ENCODE results near the gene MSMP. TPM values are rescaled to one million over a fixed set of nuclear protein-coding genes. Genes with fewer than 3 reads are reported as not detected.

The MSMP gene
- total RNA-seq, 1 donor from 2014 or later, result 60.9 TPM

DNA sequence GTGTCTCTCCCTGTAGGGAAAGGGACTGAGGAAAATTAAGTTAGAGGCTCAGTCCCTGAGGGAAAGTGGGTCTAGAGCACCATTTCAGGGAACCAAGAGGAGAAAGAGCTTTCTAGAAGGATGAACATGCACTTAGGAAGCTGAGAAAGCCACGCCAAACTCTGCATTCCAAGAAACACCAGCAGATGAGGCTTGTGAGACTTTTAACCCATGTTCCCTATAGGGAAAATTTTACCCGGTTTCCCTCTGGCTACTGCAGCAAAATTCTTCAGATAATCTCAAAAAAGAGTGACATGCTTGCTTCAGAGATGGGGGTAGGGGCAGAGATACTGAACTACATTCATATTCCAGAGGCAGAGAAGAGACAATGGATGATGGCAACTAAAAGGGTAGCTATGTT is 30.6 kb downstream of the MSMP start:
- DNase-seq (ENCODE audit: low read depth in 2 of 2), result no peak

DNA sequence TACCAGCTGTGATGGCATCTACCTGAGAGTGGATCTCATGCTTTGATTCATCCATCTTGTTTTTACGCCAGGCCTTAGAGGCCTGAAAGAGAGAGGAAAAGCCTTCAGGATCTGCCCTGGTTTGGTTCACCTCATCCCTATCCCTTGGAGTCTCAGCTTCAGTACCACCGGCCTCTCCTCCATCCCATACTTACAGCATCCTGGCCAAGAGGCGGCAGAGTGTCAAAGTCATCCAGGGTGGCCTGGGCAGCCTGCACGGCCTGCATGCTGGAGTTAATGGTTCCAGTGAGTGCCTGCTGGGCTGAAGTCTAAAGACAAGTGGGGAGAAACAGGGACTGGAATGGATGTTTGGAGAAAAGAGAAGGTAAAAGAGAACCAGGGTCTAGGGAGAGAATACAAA is 34.5 kb downstream of the MSMP start:
- DNase-seq (ENCODE audit: low read depth in 2 of 2), result no peak

GRCh38 chr9:35718721-35719511 is 35.2 kb downstream of the MSMP start:
- no peak for DNase-seq (ENCODE audit: low read depth in 2 of 2)

DNA sequence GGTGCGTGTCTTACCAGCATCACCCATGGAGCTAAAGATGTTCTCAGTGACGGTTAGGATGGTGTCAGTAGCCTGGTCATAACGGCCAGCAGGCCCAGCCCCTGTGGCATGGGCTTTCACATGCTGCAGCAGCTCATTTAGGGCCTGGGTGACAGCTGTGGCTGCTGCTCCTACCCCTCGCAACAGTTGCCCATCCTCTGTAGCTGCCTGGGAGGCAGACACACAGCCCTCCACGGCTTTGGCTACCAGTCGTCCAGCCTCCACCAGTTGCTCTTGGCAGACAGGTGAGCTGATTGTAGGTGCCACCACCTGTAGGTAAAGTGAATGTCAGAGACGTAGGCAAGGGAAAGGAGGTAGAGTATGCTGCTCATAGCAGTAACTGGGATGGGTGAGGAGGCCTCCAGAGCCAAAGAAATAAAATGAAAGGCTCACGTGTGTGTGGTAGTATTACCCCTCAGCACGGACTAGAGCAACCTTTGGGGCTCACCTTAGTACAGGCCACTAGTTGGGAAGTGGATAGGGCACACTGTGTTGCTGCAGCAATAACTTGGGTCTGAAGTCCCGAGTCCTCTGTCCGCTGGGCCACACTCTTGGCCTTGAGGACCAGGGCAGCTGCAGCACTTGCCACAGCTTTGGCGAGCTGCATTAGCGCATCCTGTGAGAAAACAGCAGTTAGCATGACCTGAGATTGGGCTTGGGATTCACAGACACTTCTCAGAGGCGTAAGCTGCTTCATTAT is 36.8 kb downstream of the MSMP start:
- no peak for DNase-seq (ENCODE audit: low read depth in 2 of 2)

DNA sequence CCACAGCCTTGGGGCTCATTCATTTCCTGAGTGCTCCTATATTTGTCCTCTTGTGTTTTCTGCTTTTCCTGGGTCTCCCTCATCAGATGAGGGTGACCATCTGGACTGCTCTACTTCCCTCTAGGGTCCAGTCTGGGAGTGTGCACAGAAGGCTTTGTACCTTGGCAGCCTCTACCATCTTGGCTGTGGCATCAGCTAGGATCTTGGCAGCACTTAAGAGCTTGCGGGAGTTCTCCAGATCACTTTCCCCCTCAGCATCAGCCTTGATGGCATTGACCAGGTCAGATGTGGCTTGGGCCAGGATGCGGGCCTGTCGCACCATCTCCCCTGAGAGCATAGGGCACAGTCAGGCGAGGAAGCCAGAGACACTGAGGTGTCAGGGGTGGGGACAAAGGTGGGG is 37.8 kb downstream of the MSMP start:
- no peak for DNase-seq (ENCODE audit: low read depth in 2 of 2)

DNA sequence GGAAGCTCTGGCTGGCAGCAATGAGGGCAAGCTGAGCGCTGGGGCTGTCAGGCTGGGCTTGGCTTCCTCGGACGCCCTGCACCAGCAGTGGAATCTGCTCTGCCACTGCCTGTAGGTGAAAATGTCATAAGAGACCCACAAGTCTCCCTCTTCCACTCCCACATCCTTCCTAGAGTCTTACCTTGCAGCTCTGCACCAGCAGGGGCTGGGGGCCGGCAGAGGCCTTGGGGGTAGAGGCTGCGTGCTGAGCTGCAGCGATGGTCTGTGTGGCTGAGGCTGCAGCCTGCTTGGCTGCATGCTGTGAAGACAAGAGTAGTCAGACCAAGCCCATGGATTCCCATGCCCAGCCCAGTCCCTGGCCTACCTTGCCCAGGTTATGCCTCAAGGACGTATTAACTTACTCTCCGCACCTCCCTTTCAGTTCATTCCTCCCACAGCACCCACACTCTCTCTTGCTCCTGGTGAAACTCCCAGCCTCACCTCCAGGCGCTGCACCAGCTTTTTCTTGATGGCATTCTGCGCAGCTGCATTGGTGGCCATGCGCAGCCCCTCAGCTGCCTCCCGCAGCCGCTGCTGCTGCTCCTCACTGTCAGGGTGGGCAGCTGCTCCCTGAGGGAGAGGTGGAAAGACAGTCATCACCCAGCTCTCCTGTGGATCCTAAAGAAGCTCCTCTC is 39.4 kb downstream of the MSMP start:
- no peak for DNase-seq (ENCODE audit: low read depth in 2 of 2)

GRCh38 chr9:35714123-35714522 is 40.0 kb downstream of the MSMP start:
- no peak for DNase-seq (ENCODE audit: low read depth in 2 of 2)

- no peak for DNase-seq (ENCODE audit: low read depth in 2 of 2)
Measured at GRCh38 chr9:35713578-35713977, 40.5 kb downstream of the MSMP start.

GRCh38 chr9:35712762-35713400 is 41.2 kb downstream of the MSMP start:
- DNase-seq (ENCODE audit: low read depth in 2 of 2), result no peak

- no peak for DNase-seq (ENCODE audit: low read depth in 2 of 2)
Measured at GRCh38 chr9:35711501-35712428, 42.3 kb downstream of the MSMP start.

GRCh38 chr9:35710818-35711500 is 43.1 kb downstream of the MSMP start:
- no peak for DNase-seq (ENCODE audit: low read depth in 2 of 2)

DNA sequence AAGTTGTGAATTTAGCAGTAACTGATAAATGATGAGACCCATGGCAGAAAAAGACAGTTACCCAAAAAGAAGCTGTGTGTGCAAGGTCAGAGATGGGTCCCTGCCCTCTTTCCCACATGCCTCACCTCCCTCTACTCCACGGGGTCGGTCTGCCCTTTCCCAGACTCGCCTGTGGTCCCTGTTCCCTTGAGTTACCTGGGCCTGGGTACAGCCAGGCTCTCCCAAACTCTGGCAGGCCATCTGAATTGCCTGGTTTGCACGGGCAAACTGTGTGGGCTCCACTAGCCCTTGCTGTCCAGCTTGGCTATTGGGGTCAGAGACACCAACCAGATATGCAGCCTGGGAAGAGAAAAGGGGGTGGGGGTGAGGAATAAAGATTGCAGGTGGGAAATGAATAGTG is 45.9 kb downstream of the MSMP start:
- no peak for DNase-seq (ENCODE audit: low read depth in 2 of 2)

DNA sequence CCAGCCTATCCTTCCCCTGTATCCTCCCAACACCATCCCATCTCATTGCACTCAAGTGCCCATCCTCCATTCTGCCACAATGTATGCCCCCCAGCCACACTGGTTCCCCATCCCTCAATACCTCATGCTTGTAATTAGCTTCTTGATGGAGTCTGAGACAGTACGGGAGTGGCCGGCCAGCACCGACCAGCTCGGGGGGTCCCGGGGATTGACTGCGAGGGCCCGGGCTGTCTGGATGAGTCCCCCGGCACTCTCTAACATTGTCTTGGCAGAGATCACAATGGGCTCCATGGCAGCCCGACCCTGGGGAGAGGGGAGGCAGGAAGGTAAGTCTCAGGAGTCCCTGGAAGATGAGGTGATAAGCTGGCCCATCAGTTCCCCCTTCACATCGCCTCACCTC is 47.1 kb downstream of the MSMP start:
- no peak for DNase-seq (ENCODE audit: low read depth in 2 of 2)

GRCh38 chr9:35705836-35706430 is 48.1 kb downstream of the MSMP start:
- no peak for DNase-seq (ENCODE audit: low read depth in 2 of 2)

DNA sequence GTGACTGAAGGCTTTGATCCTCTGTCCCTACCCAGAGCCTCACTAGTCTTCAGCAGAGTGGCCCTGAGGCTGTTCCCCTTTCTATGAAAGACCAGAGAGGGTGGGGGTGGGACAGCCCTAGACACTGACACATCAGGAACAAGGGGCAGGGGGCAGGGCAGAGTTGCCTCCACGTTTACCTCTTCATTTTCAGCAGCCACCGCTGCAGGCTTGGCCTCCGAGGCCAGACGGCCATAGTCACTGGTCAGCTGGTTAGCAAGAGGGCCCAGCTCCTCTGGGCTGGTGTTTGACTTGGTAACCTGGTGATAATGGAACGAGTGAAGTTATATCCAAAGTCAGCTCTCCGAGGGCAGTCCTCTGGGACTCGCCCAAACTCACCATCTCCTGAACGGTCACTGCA is 48.7 kb downstream of the MSMP start:
- no peak for DNase-seq (ENCODE audit: low read depth in 2 of 2)

- DNase-seq (ENCODE audit: low read depth in 2 of 2), result no peak
Measured at GRCh38 chr9:35703906-35704672, 50.0 kb downstream of the MSMP start.

Data from lung microvascular endothelial cell (primary cell).